ENCODE data around the gene ERC1.

The ERC1 gene

GRCh38 chr12:1073652-1074051, 82.6 kb downstream of the ERC1 start:
- DNase-seq (ENCODE audit: extremely low spot score): no peak
- TF ChIP-seq, protein P1, sequence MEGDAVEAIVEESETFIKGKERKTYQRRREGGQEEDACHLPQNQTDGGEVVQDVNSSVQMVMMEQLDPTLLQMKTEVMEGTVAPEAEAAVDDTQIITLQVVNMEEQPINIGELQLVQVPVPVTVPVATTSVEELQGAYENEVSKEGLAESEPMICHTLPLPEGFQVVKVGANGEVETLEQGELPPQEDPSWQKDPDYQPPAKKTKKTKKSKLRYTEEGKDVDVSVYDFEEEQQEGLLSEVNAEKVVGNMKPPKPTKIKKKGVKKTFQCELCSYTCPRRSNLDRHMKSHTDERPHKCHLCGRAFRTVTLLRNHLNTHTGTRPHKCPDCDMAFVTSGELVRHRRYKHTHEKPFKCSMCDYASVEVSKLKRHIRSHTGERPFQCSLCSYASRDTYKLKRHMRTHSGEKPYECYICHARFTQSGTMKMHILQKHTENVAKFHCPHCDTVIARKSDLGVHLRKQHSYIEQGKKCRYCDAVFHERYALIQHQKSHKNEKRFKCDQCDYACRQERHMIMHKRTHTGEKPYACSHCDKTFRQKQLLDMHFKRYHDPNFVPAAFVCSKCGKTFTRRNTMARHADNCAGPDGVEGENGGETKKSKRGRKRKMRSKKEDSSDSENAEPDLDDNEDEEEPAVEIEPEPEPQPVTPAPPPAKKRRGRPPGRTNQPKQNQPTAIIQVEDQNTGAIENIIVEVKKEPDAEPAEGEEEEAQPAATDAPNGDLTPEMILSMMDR (IDR thresholded peaks at IDR 0.05; ENCODE audit: control extremely low read depth, extremely low read depth, low read depth, missing control alignments): no peak
- ChIA-PET POLR2A (no interaction called here), CTCF (interaction anchor here (0.9 to 3.2 kb wide), 2 partner anchors 19 to 44 kb away, joined by 3 to 19 read pairs; no protein-coding TSS in a partner anchor)

DNA sequence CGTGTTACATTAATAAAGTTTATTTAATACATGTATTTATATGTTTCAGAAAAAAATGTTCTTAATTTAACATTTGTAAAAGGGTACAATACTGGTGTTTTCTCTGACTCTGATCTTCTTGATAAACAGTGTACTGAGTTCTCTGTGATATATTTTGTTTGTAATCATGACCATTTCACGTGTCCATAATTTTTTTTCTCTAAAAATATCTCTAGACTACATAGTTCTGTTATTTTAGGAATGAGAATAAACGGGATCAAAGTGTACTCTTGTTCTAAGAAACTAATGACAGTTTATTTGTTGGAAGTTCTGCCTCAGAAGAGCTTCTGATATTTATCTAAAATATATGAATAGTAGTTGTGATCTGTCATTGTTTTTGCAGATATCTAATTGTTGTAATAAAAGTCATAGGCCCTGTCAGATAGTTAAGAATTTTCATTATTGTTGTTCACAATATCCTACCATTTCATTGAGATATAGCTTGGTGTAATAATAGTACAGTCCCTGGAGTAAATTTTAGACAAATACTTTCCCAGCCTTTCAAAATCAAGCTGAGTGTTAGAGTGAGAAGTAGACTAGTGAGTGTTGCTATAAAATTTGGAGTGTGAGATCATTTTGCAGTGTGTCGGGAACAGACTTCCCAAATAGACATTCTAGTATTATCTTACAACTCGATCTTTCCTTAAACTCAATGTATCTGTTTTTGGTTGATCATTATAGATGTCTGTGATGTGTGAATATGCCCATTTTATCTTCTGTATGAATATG, 86.2 kb downstream of the ERC1 start:
- TF ChIP-seq, protein P1 (IDR thresholded peaks at IDR 0.05; ENCODE audit: control extremely low read depth, extremely low read depth, low read depth, missing control alignments): no peak
- POLR2A ChIA-PET: no interaction called here
- CTCF ChIA-PET: interaction anchor here (0.9 to 1.8 kb wide), 4 partner anchors 16 to 625 kb away, joined by 3 to 7 read pairs (median 4); no protein-coding TSS in a partner anchor
- DNase-seq (ENCODE audit: extremely low spot score): no peak

- ChIA-PET CTCF (interaction anchor here (1.0 to 1.8 kb wide), 3 partner anchors 14 to 40 kb away, joined by 3 to 5 read pairs (median 4); no protein-coding TSS in a partner anchor), POLR2A (interaction anchor here (0.6 kb wide), 1 partner anchor 97 kb away, joined by 4 read pairs; no protein-coding TSS in a partner anchor)
- TF ChIP-seq, protein P1 (IDR thresholded peaks at IDR 0.05; ENCODE audit: control extremely low read depth, extremely low read depth, low read depth, missing control alignments): no peak
- no peak for DNase-seq (ENCODE audit: extremely low spot score)
Observed at GRCh38 chr12:1078002-1078401, 87.0 kb downstream of the ERC1 start.

DNA sequence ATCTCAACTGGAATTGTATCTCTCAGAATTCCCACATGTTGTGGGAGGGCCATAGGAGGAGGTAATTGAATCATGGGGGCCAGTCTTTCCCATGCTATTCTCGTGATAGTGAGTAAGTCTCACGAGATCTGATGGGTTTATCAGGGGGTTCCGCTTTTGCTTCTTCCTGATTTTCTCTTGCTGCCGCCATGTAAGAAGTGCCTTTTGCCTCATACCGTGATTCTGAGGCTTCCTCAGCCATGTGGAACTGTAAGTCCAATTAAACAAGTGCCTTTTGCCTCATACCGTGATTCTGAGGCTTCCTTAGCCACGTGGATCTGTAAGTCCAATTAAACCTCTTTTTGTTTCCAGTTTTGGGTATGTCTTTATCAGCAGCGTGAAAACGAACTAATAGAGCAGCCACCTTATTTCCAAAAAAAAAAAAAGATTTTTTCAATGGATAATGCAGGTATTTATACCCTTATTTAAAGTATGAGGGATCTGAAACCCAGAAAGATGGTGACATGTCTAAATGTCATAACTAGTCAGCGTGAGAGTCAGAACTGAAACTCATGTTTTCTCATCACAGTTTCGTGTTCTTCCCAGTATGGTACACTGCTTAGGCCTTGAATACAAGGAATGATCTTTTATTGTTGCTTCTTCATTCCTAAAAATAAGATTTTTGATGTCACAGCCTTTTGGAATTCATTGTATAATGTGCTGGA, 89.6 kb downstream of the ERC1 start:
- CTCF ChIA-PET: interaction anchor here (0.7 to 3.8 kb wide), 2 partner anchors 10 to 13 kb away, joined by 3 to 43 read pairs; no protein-coding TSS in a partner anchor
- TF ChIP-seq, protein P1 (IDR thresholded peaks at IDR 0.05; ENCODE audit: control extremely low read depth, extremely low read depth, low read depth, missing control alignments): no peak
- DNase-seq (ENCODE audit: extremely low spot score): no peak
- POLR2A ChIA-PET: no interaction called here

DNA sequence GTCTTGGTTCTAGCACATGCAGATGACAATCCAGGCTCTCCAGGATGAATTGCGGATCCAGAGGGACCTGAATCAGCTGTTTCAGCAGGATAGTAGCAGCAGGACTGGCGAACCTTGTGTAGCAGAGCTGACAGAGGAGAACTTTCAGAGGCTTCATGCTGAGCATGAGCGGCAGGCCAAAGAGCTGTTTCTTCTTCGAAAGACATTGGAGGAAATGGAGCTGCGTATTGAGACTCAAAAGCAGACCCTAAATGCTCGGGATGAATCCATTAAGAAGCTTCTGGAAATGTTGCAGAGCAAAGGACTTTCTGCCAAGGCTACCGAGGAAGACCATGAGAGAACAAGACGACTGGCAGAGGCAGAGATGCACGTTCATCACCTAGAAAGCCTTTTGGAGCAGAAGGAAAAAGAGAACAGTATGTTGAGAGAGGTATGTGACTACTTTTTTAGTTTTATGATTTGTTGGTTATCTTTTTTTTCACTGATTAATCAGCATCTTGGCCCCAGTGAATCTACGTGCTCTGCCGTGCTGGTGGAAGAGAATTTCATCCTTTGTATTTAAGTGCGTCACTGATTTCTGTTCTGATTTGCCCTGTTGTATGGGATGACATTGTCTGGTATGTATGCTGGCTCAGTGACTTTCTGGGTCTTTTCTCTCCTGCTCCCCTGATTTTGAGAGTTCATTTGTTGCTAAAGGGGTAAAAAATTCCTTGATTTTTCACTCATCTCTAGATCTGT, 92.3 kb downstream of the ERC1 start:
- CTCF ChIA-PET: interaction anchor here (0.8 to 3.8 kb wide), 5 partner anchors 10 to 501 kb away, joined by 3 to 43 read pairs (median 4); no protein-coding TSS in a partner anchor
- TF ChIP-seq, protein P1 (IDR thresholded peaks at IDR 0.05; ENCODE audit: control extremely low read depth, extremely low read depth, low read depth, missing control alignments): no peak
- POLR2A ChIA-PET: no interaction called here
- DNase-seq (ENCODE audit: extremely low spot score): no peak

GRCh38 chr12:1083889-1084262, 92.9 kb downstream of the ERC1 start:
- no peak for DNase-seq (ENCODE audit: extremely low spot score)

More at GRCh38 chr12:1083889-1084262, 92.9 kb downstream of the ERC1 start:
- ChIA-PET CTCF (interaction anchor here (0.8 to 3.8 kb wide), 3 partner anchors 10 to 500 kb away, joined by 3 to 43 read pairs (median 12); no protein-coding TSS in a partner anchor), POLR2A (no interaction called here)
- TF ChIP-seq, protein P1 (IDR thresholded peaks at IDR 0.05; ENCODE audit: control extremely low read depth, extremely low read depth, low read depth, missing control alignments): no peak
